Measurements from ENCODE around the gene DRC1.

Gene DRC1

GRCh38 chr2:26492749-26493515 lies 91.2 kb downstream of the DRC1 start:
- no peak overlapping the region for H3K4me3 ChIP-seq (ENCODE audit: low read depth, low read length)
- TF ChIP-seq CTCF (IDR thresholded peaks at IDR 0.05; ENCODE audit: insufficient read depth, low read depth, low read length, missing control alignments): no peak
- DNase-seq (ENCODE audit: low read depth): no peak

DNA sequence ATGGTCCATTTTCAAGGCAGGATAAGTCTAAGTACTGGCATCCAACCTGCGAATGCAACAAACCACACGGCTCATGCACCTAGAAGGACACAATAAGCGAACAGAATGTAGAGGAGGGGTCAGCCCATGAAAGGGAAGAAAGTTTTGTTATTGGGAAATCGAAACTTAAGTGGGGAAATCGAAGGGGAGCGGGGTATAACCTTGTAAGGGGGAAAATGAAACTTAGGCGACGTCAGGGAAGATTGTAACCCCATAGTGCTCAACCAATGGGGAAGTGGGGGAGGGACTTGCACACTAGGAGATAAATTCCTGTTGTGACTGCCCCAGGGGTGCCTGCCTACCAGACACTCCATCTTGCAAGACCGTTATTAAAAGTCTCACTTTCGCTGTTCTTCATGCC lies 91.8 kb downstream of the DRC1 start:
- DNase-seq (ENCODE audit: low read depth): peak; percentile 15
- no peak for TF ChIP-seq CTCF (IDR thresholded peaks at IDR 0.05; ENCODE audit: insufficient read depth, low read depth, low read length, missing control alignments)
- H3K4me3 ChIP-seq (ENCODE audit: low read depth, low read length): no peak overlapping the region

- DNase-seq (ENCODE audit: low read depth): no peak
- no peak overlapping the region for H3K4me3 ChIP-seq (ENCODE audit: low read depth, low read length)
- TF ChIP-seq CTCF (IDR thresholded peaks at IDR 0.05; ENCODE audit: insufficient read depth, low read depth, low read length, missing control alignments): no peak
These were observed 92.5 kb downstream of the DRC1 start for GRCh38 chr2:26494199-26494598.

DNA sequence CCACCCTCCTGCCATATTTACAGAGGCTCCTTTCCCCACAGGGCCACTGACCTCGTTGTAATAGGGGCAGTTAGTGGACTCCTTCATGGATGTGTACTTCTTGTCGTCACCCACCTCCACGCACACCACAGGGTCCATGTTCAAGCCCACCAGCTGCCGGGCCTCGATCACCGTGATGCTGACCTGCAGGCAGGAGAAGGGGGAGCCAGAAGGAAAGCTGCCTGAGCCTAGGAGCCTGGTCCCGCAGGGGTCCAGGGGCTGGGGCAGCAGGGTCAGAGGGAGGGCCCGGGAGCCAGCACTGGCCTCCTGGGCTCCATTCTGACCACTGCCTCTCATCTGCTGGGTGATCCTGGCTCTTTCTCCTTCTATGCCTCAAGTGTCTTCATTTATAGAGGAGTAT lies 93.2 kb downstream of the DRC1 start:
- TF ChIP-seq CTCF (IDR thresholded peaks at IDR 0.05; ENCODE audit: insufficient read depth, low read depth, low read length, missing control alignments): no peak
- H3K4me3 ChIP-seq (ENCODE audit: low read depth, low read length): no peak overlapping the region

DNA sequence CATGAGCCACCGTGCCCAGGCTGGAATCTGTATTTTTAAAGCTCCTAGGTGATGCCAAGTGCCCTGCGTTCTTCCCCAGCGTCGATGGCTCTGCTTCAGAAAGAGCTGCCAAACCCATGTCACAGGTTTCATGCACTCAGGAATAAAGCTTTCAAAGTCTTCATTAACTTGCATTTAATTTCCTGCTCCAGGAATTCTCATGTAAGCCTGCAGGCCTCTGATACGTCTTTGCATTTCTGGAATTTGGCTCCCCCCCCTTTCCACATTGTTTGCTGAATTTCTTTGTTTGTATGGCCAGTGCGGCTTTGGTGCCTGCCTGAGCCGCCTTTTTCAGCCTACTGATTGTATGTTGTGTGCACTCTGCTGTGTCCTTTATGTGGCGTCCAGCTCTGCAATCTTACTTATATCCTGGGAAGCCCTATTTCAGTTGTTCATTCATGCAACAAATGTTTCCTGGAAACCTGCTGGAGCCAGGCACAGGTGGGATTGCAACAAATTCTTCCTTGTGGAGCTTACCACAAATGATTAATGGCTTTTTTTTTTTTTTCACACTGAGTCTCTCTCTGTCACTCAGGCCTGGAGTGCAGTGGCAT lies 94.1 kb downstream of the DRC1 start:
- DNase-seq (ENCODE audit: low read depth): no peak
- no peak overlapping the region for H3K4me3 ChIP-seq (ENCODE audit: low read depth, low read length)
- no peak for TF ChIP-seq CTCF (IDR thresholded peaks at IDR 0.05; ENCODE audit: insufficient read depth, low read depth, low read length, missing control alignments)

More for the DNA sequence above, 93.2 kb downstream of the DRC1 start:
- DNase-seq (ENCODE audit: low read depth): no peak

DNA sequence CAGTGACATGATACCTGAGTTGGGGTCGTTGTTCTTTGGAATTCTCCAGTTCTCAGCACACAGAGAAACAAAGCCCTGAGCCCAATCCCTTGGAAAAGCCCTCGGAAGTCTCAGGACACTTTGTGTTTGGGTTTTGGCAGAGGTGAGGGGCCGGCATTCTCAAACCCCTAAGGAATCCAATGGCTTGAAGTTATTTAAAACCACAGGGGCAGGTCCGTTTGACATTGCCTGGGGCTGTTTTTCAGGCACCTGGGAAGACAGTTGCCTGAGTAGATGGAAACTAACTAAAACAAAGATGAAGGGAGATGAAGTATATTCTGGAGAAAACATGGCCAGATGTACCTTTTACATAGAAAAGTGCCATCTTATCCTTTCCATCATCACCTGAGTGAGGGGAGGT lies 98.7 kb downstream of the DRC1 start:
- H3K4me3 ChIP-seq (ENCODE audit: low read depth, low read length): no peak overlapping the region
- TF ChIP-seq CTCF (IDR thresholded peaks at IDR 0.05; ENCODE audit: insufficient read depth, low read depth, low read length, missing control alignments): no peak
- no peak for DNase-seq (ENCODE audit: low read depth)
